Endodermal cell (in vitro differentiated cells): ENCODE measurements around the gene ARF3. TPM values are rescaled to one million over a fixed set of nuclear protein-coding genes. Genes with fewer than 3 reads are reported as not detected.
A peak's percentile ranks its signal among the peaks of the same experiment; 100 is the strongest.

ENCODE experiments used
- DNase-seq: peaks from one replicate; pipeline ENCODE4 v3.0.0-alpha.2; 2017
- H3K27ac ChIP-seq: 2 replicates; pipeline ENCODE4 v1.5.1; 2013; ENCODE audit warnings: mild to moderate bottlenecking, low read depth, low read length, moderate library complexity
- H3K27me3 ChIP-seq: 2 replicates; pipeline ENCODE4 v1.6.1; 2013; ENCODE audit warnings: mild to moderate bottlenecking, low read length, moderate library complexity; ENCODE audit not compliant: insufficient read depth, control insufficient read depth, poor library complexity, severe bottlenecking
- H3K36me3 ChIP-seq: 2 replicates; pipeline ENCODE4 v1.7.0; 2013; ENCODE audit warnings: mild to moderate bottlenecking, low read length, moderate library complexity; ENCODE audit not compliant: control insufficient read depth, insufficient read depth
- H3K4me1 ChIP-seq: one replicate; pipeline ENCODE4 v1.7.0; 2013; ENCODE audit warnings: low read length; ENCODE audit not compliant: control insufficient read depth, insufficient read depth
- H3K4me3 ChIP-seq: 2 replicates; pipeline ENCODE4 v1.5.1; 2013; ENCODE audit warnings: mild to moderate bottlenecking, low read length, moderate library complexity
- H3K9ac ChIP-seq: 2 replicates; pipeline ENCODE4 v1.6.1; 2013; ENCODE audit warnings: mild to moderate bottlenecking, low read length, moderate library complexity; ENCODE audit not compliant: poor library complexity, severe bottlenecking; ENCODE audit errors: extremely low read depth
- H3K9me3 ChIP-seq: 2 replicates; pipeline ENCODE4 v1.6.1; 2013; ENCODE audit warnings: mild to moderate bottlenecking, low read length, moderate library complexity; ENCODE audit not compliant: control insufficient read depth
- H3K27ac Mint-ChIP-seq: 2 replicates; pipeline ENCODE4 v1.8.0; 2020; ENCODE audit warnings: mixed read lengths
- H3K27me3 Mint-ChIP-seq: 2 replicates; pipeline ENCODE4 v1.8.0; 2021; ENCODE audit warnings: mild to moderate bottlenecking, mixed read lengths; ENCODE audit not compliant: insufficient read depth
- H3K36me3 Mint-ChIP-seq: 2 replicates; pipeline ENCODE4 v1.8.0; 2020; ENCODE audit warnings: low read depth, mixed read lengths
- H3K4me1 Mint-ChIP-seq: 2 replicates; pipeline ENCODE4 v1.8.0; 2020; ENCODE audit warnings: mixed read lengths
- H3K4me3 Mint-ChIP-seq: 2 replicates; pipeline ENCODE4 v1.8.0; 2020; ENCODE audit warnings: mild to moderate bottlenecking, moderate library complexity, mixed read lengths
- H3K9me3 Mint-ChIP-seq: 2 replicates; pipeline ENCODE4 v1.8.0; 2020; ENCODE audit warnings: mild to moderate bottlenecking, mixed read lengths
- WGBS, 2 experiments: methylation state at CpG; one replicate each; pipeline versions ENCODE4 v1.1.5 to v1.1.7; 2013; ENCODE audit warnings: missing lambda C conversion rate in 2 of 2, mixed read lengths in 1 of 2; ENCODE audit not compliant: insufficient coverage in 1 of 2, insufficient read length in 1 of 2; 5-methylcytosine and 5-hydroxymethylcytosine counted together
- total RNA-seq, 2 donors: library from RNA; stranded (reverse); fragmentation: NEBNext Ultra II Directional in 1 of 2; extraction: Animal tissue kit (Norgen Biotek cat#: 25700) in 1 of 2; gene quantifications; 2 replicates in 1 of 2; 3 replicates in 1 of 2; pipeline ENCODE4 v1.2.1, GENCODE V29; 2021
- TF ChIP-seq, protein P1 (sequence below): fragments of 200-600 bp; sonication (generic); conservative IDR thresholded peaks from 2 replicates; pipeline ENCODE4 v1.5.0; 2021; ENCODE audit warnings: antibody characterized with exemption, mild to moderate bottlenecking

Gene ARF3
- total RNA-seq, 2 donors from 2014 or later: 237 to 288 TPM

DNA sequence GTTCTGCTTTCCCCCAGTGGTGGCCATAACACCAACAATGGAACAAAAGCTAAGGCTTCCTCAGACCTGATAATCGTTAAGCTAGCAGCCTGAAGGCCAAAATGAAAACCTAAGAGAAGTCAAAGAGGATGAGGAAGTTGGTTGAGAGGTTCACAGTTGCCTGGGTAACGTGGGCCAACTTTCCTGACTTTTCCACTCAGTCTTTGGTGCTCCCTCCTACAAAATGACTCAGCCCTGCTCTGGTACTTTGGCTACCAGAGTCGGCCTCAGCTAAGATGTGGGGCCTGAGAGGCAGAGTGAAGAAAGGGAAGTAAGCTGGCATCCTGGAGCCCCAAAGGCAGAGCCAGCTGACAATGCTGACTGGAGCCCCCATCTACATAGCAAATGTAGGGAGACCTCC, 17.1 kb downstream of the ARF3 start:
- H3K4me1 ChIP-seq: peaks cover 4% of the 10 kb centered on the region
- Mint-ChIP-seq H3K9me3 (no peaks in the 10 kb centered on the region), H3K27ac (no peak overlapping the region), H3K4me1 (peaks cover 18% of the 10 kb centered on the region), H3K4me3 (no peak overlapping the region), H3K36me3 (peaks cover 60% of the 10 kb centered on the region), H3K27me3 (no peaks in the 10 kb centered on the region)
- H3K27me3 ChIP-seq: no peaks in the 10 kb centered on the region
- DNase-seq: no peak
- TF ChIP-seq, protein P1, sequence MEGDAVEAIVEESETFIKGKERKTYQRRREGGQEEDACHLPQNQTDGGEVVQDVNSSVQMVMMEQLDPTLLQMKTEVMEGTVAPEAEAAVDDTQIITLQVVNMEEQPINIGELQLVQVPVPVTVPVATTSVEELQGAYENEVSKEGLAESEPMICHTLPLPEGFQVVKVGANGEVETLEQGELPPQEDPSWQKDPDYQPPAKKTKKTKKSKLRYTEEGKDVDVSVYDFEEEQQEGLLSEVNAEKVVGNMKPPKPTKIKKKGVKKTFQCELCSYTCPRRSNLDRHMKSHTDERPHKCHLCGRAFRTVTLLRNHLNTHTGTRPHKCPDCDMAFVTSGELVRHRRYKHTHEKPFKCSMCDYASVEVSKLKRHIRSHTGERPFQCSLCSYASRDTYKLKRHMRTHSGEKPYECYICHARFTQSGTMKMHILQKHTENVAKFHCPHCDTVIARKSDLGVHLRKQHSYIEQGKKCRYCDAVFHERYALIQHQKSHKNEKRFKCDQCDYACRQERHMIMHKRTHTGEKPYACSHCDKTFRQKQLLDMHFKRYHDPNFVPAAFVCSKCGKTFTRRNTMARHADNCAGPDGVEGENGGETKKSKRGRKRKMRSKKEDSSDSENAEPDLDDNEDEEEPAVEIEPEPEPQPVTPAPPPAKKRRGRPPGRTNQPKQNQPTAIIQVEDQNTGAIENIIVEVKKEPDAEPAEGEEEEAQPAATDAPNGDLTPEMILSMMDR: no peak
- H3K27ac ChIP-seq: no peak overlapping the region
- H3K9ac ChIP-seq: no peak overlapping the region
- no peak overlapping the region for H3K4me3 ChIP-seq
- 87 to 95% methylated on average over 2 to 3 of the region's 3 CpGs for WGBS, 2 experiments
- H3K36me3 ChIP-seq: peaks cover 86% of the 10 kb centered on the region
- H3K9me3 ChIP-seq: no peaks in the 10 kb centered on the region

DNA sequence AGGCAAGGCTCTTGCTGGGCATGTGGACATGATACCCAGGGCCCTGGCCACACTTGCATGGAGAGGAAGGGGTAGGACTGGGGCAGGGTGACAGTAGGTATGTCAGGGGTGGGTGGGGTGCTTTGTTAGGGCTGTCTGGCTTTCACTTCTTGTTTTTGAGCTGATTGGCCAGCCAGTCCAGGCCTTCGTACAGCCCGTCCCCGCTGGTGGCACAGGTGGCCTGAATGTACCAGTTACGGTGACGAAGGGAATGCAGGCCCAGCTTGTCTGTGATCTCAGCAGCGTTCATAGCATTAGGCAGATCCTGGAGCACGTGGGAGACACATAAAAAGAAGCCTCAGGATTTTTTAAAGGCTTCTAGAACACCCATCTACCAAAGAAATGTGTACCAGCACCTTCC, 18.5 kb downstream of the ARF3 start:
- Mint-ChIP-seq H3K27ac (no peak overlapping the region), H3K36me3 (peaks cover 68% of the 10 kb centered on the region), H3K27me3 (no peaks in the 10 kb centered on the region), H3K4me3 (no peak overlapping the region), H3K9me3 (no peaks in the 10 kb centered on the region), H3K4me1 (peaks cover 10% of the 10 kb centered on the region)
- TF ChIP-seq, protein P1: no peak
- no peak overlapping the region for H3K27ac ChIP-seq
- H3K9ac ChIP-seq: no peak overlapping the region
- H3K36me3 ChIP-seq: peaks cover 89% of the 10 kb centered on the region
- H3K4me1 ChIP-seq: peaks cover 3% of the 10 kb centered on the region
- H3K9me3 ChIP-seq: no peaks in the 10 kb centered on the region
- no peak overlapping the region for H3K4me3 ChIP-seq
- WGBS, 2 experiments: 89 to 96% methylated on average over 4 to 7 of the region's 7 CpGs
- no peaks in the 10 kb centered on the region for H3K27me3 ChIP-seq
- DNase-seq: no peak

DNA sequence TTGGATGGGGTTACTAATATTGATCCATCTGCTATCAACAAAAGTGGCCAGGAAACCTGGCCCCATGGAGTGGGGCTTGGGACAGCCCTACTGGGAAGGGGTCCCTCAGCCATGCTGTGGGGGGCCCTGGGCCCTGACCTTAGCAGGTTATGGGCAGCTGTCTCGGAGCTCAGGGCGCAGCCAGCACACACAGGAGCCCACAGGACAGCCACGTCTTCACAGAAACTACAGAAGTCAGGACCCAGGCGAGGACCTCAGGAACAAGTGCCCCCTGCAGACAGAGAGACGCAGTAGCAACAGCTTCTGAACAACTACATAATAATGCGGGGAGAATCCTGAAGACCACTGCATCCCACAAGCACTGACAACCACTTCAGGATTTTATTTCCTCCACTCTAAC, 20.1 kb downstream of the ARF3 start:
- Mint-ChIP-seq H3K4me1 (peaks cover 8% of the 10 kb centered on the region), H3K9me3 (no peaks in the 10 kb centered on the region), H3K27me3 (no peaks in the 10 kb centered on the region), H3K4me3 (no peak overlapping the region), H3K36me3 (peaks cover 77% of the 10 kb centered on the region), H3K27ac (no peak overlapping the region)
- peak; percentile 73 for DNase-seq
- Histone ChIP-seq H3K27me3 (no peaks in the 10 kb centered on the region), H3K9ac (no peak overlapping the region), H3K9me3 (no peaks in the 10 kb centered on the region), H3K27ac (no peak overlapping the region), H3K36me3 (peaks cover 90% of the 10 kb centered on the region), H3K4me1 (no peaks in the 10 kb centered on the region), H3K4me3 (no peak overlapping the region)
- TF ChIP-seq, protein P1: peak; percentile 59
- 86 to 100% methylated on average over 2 to 6 of the region's 6 CpGs for WGBS, 2 experiments
